ENCODE data around the gene RGS11.
"Not testable (repeated sequence)": the region's sequence is repeated elsewhere in the genome, so short reads cannot be mapped to it uniquely, and the experiment has no call there.

Gene RGS11

GRCh38 chr16:263182-263774, 12.5 kb downstream of the RGS11 start:
- DNase-seq (ENCODE audit: low read depth): no peak
- no peak overlapping the region for H3K4me3 ChIP-seq (ENCODE audit: low read depth, low read length)

DNA sequence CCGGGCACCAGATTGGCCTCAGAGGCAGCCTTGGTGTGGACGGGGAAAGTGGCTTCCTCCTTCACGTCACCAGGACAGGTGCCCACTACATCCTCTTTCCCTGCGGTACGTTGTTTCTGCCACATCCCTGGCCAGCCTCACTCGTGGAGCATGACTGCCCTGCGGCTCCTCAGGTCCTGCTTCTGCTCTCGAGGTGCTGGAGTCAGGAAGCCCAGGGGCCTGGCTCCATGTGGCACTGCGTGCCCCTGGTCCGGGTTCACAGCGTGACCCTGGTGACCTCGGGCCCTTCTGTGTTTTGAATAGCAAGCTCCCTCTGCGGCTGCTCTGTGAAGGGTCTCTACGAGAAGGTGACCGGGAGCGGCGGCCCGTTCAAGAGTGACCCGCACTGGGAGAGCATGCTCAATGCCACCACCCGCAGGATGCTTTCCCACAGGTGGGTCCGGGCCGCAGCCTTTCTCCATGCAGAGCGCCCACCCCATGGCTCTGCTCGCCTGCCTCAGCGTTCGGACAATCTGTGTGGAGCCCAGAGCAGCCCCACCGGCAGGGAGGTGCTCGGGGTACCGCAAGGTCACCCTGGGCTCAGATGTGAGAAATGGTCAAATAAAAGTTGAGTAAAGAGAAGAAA, 13.5 kb downstream of the RGS11 start:
- no peak for DNase-seq (ENCODE audit: low read depth)
- no peak for TF ChIP-seq CTCF (IDR thresholded peaks at IDR 0.05; ENCODE audit: insufficient read depth, low read depth, low read length, missing control alignments)
- no peak overlapping the region for H3K4me3 ChIP-seq (ENCODE audit: low read depth, low read length)

More at GRCh38 chr16:263182-263774, 12.5 kb downstream of the RGS11 start:
- no peak for TF ChIP-seq CTCF (IDR thresholded peaks at IDR 0.05; ENCODE audit: insufficient read depth, low read depth, low read length, missing control alignments)

GRCh38 chr16:261031-261691, 14.6 kb downstream of the RGS11 start:
- TF ChIP-seq CTCF (IDR thresholded peaks at IDR 0.05; ENCODE audit: insufficient read depth, low read depth, low read length, missing control alignments): no peak
- H3K4me3 ChIP-seq (ENCODE audit: low read depth, low read length): no peak overlapping the region
- no peak for DNase-seq (ENCODE audit: low read depth)

DNA sequence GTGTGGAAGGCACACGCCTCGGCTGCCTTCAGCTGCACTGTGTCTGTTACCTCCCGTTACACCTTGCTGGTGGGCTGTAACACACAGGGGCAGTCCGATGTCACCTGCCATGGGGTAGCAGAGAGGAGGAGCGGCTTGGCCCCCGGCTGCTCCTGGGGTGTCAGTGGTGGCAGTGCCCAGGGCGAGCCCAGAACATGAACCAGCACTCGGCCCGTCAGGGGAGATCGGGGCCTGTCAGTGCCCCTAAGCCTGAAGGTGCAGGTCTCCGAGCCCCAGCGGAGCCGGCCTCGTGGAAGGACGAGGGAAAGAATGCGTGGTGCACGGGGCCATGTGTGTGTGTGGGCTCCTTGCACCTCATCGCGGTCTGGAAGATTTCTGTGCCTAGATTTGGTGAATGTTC, 15.4 kb downstream of the RGS11 start:
- DNase-seq (ENCODE audit: low read depth): no peak
- no peak for TF ChIP-seq CTCF (IDR thresholded peaks at IDR 0.05; ENCODE audit: insufficient read depth, low read depth, low read length, missing control alignments)
- H3K4me3 ChIP-seq (ENCODE audit: low read depth, low read length): no peak overlapping the region

DNA sequence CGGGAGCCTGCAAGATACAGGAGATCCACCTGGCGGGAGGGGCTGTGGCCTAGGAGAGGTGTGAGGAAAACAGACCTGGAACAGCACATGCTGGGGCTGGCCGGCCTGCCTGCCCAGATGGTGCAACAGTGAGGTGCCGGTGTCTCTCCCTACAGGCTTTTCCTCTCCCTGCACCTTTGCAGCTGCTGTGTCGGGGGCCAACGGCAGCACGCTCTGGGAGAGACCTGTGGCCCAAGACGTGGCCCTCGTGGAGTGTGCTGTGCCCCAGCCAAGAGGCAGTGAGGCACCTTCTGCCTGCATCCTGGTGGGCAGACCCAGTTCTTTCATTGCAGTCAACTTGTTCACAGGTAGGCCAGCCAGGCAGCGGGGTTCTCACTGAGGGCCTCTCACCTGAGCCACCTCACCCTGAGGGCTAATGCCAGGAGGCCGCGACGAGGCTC, 15.9 kb downstream of the RGS11 start:
- no peak for TF ChIP-seq CTCF (IDR thresholded peaks at IDR 0.05; ENCODE audit: insufficient read depth, low read depth, low read length, missing control alignments)
- H3K4me3 ChIP-seq (ENCODE audit: low read depth, low read length): no peak overlapping the region
- DNase-seq (ENCODE audit: low read depth): no peak

DNA sequence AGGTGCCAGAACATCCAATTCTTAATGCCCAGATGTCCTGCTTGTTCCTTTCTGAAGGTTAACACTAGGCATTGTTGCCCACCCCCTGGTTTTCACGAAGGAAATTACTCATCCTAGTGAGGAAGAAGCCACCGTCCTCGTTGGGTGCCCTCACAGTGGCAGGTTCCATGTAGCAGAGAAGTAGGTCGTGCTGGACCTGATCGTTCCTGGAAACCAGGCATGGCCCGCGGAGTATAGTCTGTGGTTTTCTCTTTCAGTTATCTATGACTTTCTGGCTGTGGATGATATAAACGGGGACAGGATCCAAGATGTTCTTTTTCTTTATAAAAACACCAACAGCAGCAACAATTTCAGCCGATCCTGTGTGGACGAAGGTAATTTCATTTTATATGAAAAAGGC, 16.5 kb downstream of the RGS11 start:
- DNase-seq (ENCODE audit: low read depth): no peak
- no peak for TF ChIP-seq CTCF (IDR thresholded peaks at IDR 0.05; ENCODE audit: insufficient read depth, low read depth, low read length, missing control alignments)
- H3K4me3 ChIP-seq (ENCODE audit: low read depth, low read length): no peak overlapping the region

- not testable (repeated sequence) for DNase-seq (ENCODE audit: low read depth); H3K4me3 ChIP-seq (ENCODE audit: low read depth, low read length)
These were observed 17.7 kb downstream of the RGS11 start for GRCh38 chr16:258091-258490.

Data from GM12865 (cell line).